OCI-M2 (cell line): ENCODE measurements around the gene RPS19BP1.

Source experiments
- DNase-seq: peaks from one replicate; lab custom pipeline; 2025; ENCODE audit not compliant: unreplicated experiment; lab: John Stamatoyannopoulos, UW

RPS19BP1 gene, protein sequence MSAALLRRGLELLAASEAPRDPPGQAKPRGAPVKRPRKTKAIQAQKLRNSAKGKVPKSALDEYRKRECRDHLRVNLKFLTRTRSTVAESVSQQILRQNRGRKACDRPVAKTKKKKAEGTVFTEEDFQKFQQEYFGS

DNA sequence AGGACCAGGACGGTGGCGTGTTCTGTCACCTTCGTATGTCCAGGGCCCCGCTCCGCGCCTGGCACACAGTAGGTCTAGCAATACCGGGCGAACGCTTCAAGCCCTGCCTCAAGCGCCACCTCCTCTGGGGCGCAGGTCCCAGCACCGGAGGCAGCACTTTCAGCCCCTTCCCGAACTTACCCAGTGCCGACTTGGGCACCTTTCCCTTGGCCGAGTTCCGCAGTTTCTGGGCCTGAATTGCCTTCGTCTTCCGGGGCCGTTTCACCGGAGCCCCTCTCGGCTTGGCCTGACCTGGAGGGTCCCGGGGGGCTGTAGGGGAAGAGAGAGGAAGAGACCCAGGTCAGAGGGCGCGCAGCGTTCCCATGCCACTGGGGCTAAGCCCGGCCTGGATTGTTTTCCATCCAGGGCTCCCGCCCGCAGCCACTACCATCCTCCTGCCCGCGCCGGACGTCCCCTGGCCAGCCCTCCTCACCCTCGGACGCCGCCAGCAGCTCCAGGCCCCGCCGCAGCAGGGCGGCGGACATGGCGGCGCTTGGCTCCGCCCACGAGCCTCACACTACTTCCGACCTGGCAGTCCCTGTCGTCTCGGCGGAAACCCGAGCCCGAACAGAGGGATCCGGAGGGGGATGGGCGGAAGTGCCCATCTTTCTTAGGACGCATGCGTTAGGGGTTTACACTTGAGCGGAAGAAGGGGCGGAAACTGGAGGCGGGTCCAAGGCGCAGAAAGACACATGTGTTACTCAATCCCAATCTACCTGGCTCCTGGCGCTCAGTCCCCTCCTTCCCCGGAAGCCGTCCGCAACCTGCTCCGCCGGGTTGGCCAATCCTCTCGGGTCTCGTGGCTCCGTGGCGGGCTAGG, at the start of gene RPS19BP1:
TSS of gene RPS19BP1 (minus strand) at position 534 of the 859 bp plus-strand sequence. CDS start at position 524, 10 bp downstream.
- peak; percentile 79 for DNase-seq

DNA sequence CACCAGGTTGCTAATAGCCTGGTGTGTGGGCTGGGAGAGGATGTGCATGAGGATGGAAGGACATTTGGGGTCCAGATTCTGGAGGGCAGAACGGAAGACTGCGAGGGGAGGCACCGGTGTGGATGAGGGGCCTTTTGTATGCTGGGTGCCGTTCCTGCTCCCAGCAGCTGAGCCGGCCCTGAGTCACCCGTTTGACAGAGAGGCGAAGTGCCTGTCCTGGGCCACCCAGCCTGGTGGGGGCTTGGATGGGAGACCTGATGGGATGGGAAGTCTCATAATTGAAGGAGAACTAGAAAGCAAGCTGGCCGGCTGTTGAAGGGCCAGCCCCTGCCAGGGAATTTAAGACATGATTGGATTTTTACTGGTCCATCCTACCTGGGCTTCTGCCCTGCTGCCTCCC, 48.8 kb upstream of the RPS19BP1 start:
- no peak for DNase-seq

DNA sequence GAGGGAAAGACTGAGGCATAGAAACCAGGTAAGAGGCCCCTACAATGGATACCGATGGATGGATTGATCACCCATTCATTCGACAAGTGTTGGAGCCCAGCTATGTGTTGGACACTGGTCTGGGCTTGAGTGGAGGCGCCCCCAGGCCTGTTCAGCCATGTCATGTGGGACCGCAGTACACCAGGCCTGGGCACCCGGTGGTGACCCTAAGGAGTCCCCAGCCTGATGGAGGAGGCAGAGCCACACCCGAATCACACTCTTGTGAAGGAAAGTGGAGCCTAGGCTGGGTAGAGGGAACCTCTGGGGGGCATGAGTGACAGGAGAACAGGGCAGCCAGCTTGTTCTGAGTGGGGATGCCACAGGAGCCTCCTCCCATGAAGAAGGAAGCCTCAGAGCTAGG, 48.2 kb upstream of the RPS19BP1 start:
- DNase-seq = no peak

DNA sequence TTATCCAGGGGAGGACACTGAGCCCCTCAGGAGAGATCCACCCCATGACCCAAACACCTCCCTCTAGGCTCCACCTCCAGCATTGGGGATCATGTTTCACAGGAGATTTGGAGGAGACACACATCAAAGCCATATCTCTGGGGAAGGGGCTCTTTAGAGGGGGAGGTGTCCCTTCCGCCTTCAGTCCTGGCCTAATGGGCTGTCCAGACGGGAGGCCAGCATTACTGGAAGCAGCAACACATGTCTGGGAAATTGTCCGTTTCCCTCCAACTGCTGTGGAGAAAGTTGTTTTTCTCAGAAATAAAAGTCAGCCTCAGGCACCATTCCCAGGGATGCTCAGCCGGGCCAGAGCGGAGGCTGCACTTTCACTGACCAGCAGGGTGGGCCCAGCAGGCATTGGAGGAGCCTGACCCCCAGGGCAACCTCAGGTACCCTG, 47.5 kb upstream of the RPS19BP1 start:
- no peak for DNase-seq

DNA sequence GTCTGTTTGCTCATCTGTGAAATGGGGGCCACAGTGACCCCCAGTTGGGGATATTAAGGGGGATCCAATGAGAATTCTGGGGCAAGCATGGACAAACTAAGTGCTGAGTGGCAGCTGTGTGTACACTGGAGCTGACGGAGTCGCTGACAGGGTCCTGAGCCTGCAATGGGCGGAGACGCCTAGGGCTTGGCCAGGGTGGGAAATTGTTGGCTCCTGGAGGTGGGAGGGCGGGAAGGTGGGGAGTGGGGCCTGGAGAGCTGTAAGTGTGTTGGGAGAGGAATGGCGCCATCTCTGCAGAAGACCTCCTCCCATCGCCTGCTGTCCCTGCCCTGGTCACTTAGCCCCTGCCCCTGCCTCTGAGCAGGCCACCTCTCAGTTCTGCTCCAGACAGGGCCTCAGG, 45.4 kb upstream of the RPS19BP1 start:
- DNase-seq = no peak

DNA sequence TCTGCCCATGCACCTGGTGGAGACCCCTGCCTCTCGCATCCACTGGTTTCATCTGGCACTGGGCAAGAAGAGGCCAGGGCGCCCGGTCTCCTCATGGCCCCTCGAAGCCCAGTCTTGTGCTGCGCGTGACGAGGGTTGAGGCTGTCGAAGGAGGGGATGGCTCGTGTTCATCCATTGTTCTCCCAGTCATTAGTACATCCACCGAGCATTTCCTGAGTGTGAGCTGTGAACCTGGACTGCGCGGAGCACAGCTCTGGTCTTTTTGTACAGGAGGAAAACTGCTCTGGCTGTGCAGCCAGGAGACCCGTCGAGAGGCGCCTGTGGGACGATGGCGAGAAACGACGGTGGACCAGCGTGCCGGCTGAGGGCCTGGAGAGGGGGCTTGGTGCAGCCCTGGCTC, 44.8 kb upstream of the RPS19BP1 start:
- no peak for DNase-seq

DNA sequence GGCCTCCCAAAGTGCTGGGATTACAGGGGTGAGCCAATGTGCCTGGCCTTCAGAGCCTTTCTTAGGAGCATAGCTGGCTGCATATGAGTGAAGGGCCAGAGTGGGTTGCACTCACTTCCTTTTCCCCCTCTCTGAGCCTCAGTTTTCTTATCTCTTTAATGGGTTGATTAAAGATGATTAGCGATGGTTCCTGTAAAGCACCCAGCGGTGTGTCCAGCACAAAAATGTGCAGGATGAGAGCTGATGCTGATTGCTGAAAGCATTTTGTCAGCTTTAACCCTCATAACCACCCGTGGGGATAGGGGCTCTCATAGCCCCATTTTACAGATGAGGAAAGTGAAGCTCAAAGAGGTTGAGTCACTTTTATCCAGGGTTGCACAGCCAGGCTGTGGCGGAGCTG, 43.5 kb upstream of the RPS19BP1 start:
- no peak for DNase-seq

DNA sequence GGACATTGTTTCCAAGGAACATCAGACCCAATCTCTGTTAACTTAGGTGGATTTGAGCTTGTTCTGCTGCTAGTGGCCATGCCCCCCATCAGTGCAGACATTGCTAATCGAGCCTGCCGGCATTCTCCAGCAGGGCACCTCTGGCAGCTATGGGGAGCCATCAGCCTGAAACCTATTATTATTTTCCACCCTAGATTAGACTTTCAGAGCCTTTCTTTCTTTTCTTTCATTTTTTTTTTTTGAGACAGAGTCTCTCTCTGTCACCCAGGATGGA, 42.9 kb upstream of the RPS19BP1 start:
- no peak for DNase-seq

DNA sequence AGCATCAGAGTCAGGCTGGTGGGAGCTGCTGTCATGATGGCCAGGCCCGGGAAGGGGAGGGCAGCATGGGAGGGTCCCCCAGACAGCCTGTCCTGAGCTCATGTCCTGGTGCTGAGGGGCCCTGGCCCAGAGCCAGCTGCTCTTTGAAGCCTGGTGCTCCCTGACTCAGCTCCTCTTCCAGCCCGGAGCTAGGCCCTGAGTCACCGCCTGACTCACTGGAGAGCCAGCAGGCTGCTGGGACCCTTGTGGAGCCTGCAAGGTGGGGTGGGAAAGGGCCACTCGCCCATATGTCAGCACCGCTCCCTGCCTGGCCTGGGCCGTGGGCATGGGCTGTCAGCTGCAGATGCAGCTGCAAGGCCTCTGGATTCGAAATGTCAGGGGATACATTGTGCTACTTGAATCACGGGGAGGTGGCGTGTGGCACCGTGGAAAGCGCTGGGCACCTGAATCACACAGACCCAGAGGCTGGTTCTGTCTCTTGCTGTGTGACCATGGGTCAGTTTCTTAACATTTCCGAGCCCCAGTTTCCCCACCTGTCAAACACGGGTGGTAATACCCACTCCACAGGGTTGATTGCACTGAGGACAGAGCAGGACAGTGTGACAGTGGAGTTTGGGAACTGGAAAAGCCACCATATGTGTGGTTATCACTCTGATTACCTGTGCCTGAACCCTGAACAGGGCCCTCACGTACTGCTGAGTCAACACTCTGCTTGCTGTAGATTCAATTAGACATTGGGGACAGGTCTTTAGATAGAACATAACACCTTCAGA, 42.4 kb upstream of the RPS19BP1 start:
- no peak for DNase-seq

DNA sequence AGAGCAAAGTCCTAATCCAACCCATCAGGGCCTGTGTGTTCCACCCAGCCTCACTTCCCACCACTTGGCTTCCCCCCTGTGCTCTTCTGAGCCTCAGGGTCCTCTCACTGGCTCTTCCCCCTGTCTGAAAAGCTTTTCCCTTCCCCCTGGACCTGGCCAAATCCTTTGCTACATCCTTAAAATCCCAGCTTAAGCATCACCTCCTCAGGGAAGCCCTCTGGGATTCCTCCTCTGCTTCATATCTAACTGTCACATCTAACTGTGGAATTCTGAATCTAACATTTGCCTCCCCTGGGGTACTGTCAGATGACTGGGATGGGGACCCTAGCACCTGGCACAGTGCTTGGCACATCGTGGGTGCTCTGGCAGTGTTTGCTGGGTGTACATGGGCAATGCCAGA, 39.0 kb upstream of the RPS19BP1 start:
- DNase-seq = no peak

DNA sequence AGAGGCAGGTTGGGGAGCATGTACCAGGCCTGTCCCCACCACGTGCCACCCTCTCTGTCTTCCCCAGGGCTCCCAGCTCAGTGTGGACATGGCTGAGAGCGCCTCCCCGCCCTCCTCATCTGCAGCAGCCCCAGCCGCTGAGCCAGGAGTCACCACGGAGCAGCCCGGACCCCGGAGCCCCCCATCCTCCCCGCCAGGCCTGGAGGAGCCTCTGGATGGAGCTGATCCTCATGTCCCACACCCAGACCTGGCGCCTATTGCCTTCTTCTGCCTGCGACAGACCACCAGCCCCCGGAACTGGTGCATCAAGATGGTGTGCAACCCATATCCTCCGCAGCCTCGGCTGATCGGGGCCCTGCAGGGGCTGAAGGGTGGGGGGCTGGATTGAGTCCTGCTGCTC, 38.1 kb upstream of the RPS19BP1 start, which contains the start of gene CACNA1I:
TSS of gene CACNA1I (plus strand) at position 89 of the 400 bp plus-strand sequence. CDS start at position 89, 0 bp downstream.
- DNase-seq = no peak

DNA sequence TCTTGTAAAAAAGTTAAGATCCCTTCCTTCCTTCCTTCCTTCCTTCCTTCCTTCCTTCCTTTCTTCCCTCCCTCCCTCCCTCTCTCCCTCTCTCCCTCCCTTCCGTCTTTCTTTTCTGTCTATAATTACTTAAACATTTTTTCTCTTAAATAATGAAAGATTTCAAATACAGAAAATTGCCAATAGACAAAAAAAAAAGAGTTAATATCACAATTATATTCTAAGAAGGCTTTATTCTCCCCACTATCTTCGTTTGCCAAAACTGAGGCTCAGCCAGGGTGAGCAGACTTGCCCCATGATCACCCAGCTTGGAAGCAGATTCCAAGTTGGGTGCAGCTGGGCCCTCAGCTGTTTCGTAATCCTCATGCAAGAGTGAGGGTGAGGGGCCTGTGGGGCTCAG, 37.7 kb upstream of the RPS19BP1 start:
- DNase-seq = no peak

DNA sequence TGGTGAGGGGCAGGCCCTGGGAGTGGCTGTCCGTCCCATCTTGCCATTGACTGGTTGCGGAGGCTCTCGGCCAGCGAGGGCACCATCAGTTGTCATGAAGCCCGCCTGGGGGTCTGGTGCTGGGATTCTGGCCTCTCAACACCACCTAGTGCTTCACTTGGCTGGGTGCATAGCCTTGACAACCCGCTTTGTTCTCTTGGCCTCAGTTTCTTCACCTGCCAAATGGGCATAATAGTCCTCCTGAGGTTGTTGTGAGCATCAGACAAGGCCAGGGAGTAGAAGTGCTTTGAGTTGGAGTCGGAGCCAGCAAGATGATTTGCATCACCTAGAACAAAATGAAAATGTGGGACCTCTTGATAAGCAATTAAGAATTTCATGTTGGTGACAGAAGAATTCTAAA, 36.5 kb upstream of the RPS19BP1 start:
- DNase-seq = no peak

DNA sequence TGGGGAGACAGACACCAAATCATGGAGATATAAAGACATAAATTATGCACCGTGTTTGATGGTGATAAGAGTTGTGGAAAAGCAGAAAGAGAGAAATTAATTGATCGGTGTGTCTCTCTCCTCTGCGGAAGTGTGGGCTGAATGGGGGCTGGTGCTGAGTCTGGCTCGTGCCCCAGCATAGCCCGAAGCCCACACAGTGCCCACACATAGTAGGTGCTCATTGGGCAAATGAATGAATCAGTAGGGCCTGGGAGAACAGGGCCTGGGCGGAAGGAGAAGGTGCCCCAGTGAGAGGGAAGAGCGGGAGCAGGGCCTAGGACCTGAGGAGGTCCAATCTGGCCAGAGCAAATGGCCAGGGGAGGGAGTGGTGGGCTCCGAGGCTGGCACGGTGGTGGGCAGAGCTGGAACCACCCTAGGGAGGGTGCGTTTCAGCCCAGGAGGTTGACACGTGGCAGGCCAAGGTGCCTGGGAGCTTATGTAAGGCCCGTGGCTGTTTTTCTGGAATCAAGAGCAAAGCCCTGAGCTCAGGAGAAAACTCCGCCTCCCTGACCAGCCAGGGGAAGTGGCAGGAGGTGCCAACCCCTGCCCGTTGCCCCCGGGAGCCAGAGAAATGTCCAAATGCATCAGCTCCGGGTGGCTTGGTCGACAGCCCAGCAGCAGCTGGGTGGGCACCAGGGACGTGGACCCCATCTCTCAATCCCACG, 35.9 kb upstream of the RPS19BP1 start:
- DNase-seq = no peak

DNA sequence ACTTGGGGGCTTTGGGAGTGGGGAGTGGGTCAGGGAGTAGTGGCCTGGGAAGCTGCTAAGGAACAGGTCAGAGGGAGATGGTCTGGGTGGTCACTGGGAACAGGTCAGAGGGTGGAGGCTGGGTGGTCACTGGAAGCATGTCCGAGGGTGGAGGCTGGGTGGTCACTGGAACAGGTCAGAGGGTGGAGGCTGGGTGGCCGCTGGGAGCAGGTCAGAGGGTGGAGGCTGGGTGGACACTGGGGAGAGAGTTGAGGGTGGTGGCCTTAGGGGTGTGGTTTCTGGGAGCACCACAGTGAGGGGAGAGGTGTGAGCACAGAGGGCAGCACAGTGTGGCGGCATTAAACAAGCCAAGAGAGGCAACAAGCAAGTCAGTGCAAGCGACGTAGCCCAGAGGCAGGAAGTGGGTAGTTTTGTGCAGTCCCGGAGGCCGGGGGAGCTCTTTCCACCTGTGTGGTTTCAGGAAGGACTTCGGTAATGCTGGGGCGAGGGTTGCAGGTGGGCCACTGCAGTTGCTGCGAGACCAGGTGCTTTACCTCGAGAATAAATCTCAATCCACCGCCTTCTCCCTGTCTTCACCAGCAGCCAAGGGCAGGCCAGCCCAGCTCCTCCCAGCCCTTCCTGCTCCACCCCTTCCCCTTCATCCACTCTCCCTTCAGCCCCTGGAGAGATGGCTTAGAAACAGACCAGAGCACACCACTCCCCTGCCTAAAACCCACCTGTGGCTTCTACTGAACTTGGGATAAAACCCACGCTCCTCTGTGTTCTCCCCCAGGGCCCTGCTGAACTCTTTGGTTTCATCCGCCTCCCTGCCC, 34.8 kb upstream of the RPS19BP1 start:
- no peak for DNase-seq

DNA sequence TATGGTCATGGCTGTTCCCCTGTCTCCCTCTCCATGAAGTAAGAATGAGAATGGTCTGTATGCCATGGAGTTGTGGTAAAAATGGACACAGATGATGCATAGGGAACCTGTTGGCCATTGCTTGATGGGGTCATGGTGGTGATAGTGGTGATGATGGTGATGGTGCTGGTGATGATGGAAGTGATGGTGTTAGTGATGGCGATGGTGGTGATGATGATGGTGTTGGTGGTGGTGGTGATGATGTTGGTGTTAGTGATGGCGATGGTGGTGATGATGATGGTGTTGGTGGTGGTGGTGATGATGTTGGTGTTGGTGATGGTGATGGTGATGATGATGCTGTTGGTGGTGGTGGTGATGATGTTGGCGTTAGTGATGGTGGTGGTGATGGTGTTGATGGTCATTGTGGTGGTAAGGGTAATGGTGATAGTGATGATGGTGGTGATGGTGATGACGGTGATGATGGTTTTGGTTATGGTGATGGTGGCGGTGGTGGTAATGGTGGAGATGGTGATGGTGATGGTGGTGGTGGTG, 32.9 kb upstream of the RPS19BP1 start:
- DNase-seq = no peak

DNA sequence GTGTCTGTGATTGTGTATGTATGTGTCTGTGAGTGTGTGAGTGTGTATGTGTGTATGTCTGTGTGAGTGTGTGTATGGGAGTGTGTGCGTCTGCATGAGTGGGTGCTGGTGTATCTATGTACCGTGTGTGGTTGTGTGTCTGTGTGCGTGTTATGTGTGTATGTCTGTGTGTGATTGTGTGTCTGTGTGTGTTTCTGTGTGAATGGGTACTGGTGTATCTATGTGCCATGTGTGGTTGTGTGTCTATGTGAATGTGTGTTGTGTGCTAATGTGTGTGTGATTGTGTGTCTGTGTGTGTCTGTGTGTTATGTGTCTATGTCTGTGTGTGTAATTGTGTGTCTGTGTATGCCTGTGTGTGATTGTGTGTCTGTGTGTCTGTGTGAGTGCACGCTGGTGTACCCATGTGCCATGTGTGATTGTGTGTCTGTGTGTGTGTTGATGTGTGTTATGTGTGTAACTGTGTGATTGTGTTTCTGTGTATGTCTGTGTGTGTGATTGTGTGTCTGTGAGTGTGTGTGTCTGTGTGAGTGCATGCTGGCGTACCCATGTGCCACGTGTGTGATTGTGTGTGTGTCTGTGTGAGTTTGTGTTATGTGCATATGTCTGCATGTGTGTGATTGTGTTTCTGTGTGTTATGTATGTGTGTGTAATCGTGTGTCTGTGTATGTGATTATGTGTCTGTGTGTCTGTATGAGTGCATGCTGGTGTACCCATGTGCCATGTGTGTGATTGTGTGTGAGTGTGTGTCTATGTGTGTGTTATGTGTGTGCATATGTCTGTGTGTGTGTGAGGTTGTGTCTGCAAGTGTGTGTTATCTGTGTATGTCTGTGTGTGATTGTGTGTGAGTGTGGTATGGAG, 31.3 kb upstream of the RPS19BP1 start:
- no peak for DNase-seq

DNA sequence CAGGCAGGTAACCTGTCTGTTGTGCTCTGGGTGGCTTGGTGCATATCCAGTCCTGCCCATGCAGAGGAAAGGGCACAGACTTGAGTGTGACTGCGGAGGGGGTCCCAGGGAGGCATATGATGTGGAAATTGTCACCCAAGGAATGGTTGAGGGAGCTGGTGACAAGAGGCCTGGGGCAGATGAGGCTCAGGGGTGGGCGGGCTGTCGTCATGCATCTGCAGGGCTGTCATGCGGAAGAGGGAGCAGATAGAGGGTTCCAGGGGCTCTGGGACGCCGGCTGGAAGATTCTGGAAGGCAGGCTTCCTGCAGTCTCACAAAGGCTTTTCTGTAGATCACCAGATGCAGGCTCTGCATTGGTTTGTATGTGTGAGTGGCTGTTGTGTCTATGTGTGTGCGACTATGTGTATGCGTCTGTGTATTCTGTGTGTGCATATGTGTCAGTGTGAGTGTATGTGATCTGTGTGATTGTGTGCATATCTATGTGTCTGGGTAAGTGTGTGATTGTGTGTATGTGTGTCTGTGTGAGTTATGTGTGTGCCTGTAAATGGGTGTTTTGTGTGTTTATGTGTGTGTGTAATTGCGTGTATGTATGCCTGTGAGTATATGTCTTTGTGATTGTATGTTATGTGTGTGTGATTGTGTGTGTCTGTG, 30.4 kb upstream of the RPS19BP1 start:
- no peak for DNase-seq

DNA sequence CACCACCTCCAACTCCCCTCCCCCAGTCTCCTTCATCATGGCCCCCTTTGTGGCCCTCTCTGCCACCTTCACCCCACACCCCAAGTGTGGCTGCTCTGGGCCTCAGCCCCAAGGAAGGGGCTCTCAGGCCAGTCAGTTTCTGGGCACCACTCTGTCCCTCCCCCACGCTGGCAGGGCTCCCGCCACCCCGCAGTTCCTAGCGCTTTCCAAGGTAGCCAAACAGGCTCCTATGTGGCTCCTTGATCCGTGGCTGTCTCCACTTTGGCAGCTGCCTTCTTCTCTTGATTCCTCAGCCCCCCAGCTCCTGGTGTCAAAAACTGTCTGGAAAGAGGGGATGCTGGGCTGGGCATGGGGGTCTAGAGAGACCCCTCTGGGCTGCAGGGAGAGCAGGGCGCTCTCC, 27.6 kb upstream of the RPS19BP1 start:
- DNase-seq = no peak
